ENCODE results near the gene BBS9.

Gene BBS9

GRCh38 chr7:33578881-33579672, 449.7 kb downstream of the BBS9 start:
- TF ChIP-seq CTCF (IDR thresholded peaks at IDR 0.05; ENCODE audit: low read depth, low read length, missing control alignments), result no peak
- H3K4me3 ChIP-seq (replicated peaks; ENCODE audit: low read depth, low read length), result no peak overlapping the region
- DNase-seq (ENCODE audit: extremely low read depth, low read depth), result no peak

- TF ChIP-seq CTCF (IDR thresholded peaks at IDR 0.05; ENCODE audit: low read depth, low read length, missing control alignments), result no peak
These were observed 450.3 kb downstream of the BBS9 start for GRCh38 chr7:33579673-33579960.

GRCh38 chr7:33581236-33581635, 451.9 kb downstream of the BBS9 start:
- DNase-seq (ENCODE audit: extremely low read depth, low read depth), result no peak
- TF ChIP-seq CTCF (IDR thresholded peaks at IDR 0.05; ENCODE audit: low read depth, low read length, missing control alignments), result no peak
- no peak overlapping the region for H3K4me3 ChIP-seq (replicated peaks; ENCODE audit: low read depth, low read length)

More at GRCh38 chr7:33579673-33579960, 450.3 kb downstream of the BBS9 start:
- DNase-seq (ENCODE audit: extremely low read depth, low read depth), result no peak
- H3K4me3 ChIP-seq (replicated peaks; ENCODE audit: low read depth, low read length), result no peak overlapping the region

GRCh38 chr7:33582104-33582503, 452.7 kb downstream of the BBS9 start:
- no peak for DNase-seq (ENCODE audit: extremely low read depth, low read depth)
- TF ChIP-seq CTCF (IDR thresholded peaks at IDR 0.05; ENCODE audit: low read depth, low read length, missing control alignments), result no peak

GRCh38 chr7:33582533-33582932, 453.2 kb downstream of the BBS9 start:
- no peak overlapping the region for H3K4me3 ChIP-seq (replicated peaks; ENCODE audit: low read depth, low read length)
- TF ChIP-seq CTCF (IDR thresholded peaks at IDR 0.05; ENCODE audit: low read depth, low read length, missing control alignments), result no peak
- DNase-seq (ENCODE audit: extremely low read depth, low read depth), result no peak

More at GRCh38 chr7:33582104-33582503, 452.7 kb downstream of the BBS9 start:
- H3K4me3 ChIP-seq (replicated peaks; ENCODE audit: low read depth, low read length), result no peak overlapping the region

GRCh38 chr7:33589911-33590310, 460.5 kb downstream of the BBS9 start:
- TF ChIP-seq CTCF (IDR thresholded peaks at IDR 0.05; ENCODE audit: low read depth, low read length, missing control alignments), result no peak
- DNase-seq (ENCODE audit: extremely low read depth, low read depth), result no peak
- H3K4me3 ChIP-seq (replicated peaks; ENCODE audit: low read depth, low read length), result no peak overlapping the region

- no peak for TF ChIP-seq CTCF (IDR thresholded peaks at IDR 0.05; ENCODE audit: low read depth, low read length, missing control alignments)
- H3K4me3 ChIP-seq (replicated peaks; ENCODE audit: low read depth, low read length), result no peak overlapping the region
- no peak for DNase-seq (ENCODE audit: extremely low read depth, low read depth)
These were observed 461.6 kb downstream of the BBS9 start for GRCh38 chr7:33590916-33591315.

Data from HFF-Myc (cell line).